Prostate gland (tissue), 2 donors: ENCODE measurements around the gene TAS2R7.

Experiments
- POLR2A ChIP-seq: fragments of 450-650 bp; IDR thresholded peaks from one replicate; pipeline ENCODE4 v1.6.1; 2016; ENCODE audit warnings: antibody characterized with exemption, mild to moderate bottlenecking
- TF ChIP-seq, protein P1 (sequence below), 4 experiments: fragments of 200-600 bp in 2 of 4; fragments of 450-650 bp in 2 of 4; sonication (generic) in 2 of 4; IDR thresholded peaks; 1 replicate in 3 of 4; 2 replicates in 1 of 4; pipeline ENCODE4 v1.5.1; 2016 to 2019; ENCODE audit warnings: antibody characterized with exemption in 4 of 4, mild to moderate bottlenecking in 2 of 4, moderate library complexity in 2 of 4

DNA sequence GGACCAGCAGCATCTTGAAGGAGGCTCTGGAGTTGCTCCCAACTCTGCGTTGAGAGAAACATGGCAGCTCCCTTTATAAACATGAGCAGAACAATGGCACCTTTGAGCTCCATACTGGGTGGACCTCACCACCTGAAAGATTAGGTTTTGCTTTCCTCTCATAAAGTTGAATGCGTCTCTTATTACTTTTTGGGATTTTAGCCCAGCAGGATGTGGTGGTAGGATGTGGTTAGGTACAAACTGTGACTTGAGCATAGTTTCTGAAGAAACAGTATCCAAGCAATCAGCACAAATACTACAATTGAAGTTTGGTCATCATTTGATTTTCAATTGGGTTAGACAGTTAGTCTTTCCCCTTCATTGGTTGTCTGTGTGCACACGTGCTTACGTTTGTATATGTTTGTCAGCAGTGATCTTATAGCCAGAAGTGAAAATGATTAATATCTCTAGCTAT is 47.0 kb upstream of the TAS2R7 start, which contains the start of gene PRR4:
- TF ChIP-seq, protein P1, sequence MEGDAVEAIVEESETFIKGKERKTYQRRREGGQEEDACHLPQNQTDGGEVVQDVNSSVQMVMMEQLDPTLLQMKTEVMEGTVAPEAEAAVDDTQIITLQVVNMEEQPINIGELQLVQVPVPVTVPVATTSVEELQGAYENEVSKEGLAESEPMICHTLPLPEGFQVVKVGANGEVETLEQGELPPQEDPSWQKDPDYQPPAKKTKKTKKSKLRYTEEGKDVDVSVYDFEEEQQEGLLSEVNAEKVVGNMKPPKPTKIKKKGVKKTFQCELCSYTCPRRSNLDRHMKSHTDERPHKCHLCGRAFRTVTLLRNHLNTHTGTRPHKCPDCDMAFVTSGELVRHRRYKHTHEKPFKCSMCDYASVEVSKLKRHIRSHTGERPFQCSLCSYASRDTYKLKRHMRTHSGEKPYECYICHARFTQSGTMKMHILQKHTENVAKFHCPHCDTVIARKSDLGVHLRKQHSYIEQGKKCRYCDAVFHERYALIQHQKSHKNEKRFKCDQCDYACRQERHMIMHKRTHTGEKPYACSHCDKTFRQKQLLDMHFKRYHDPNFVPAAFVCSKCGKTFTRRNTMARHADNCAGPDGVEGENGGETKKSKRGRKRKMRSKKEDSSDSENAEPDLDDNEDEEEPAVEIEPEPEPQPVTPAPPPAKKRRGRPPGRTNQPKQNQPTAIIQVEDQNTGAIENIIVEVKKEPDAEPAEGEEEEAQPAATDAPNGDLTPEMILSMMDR (IDR thresholded peaks at IDR 0.05) = no peak
- no peak for TF ChIP-seq POLR2A
